ENCODE measurements around the gene MRPL20.
"Not testable (repeated sequence)": the region's sequence is repeated elsewhere in the genome, so short reads cannot be mapped to it uniquely, and the experiment has no call there.

Gene MRPL20

DNA sequence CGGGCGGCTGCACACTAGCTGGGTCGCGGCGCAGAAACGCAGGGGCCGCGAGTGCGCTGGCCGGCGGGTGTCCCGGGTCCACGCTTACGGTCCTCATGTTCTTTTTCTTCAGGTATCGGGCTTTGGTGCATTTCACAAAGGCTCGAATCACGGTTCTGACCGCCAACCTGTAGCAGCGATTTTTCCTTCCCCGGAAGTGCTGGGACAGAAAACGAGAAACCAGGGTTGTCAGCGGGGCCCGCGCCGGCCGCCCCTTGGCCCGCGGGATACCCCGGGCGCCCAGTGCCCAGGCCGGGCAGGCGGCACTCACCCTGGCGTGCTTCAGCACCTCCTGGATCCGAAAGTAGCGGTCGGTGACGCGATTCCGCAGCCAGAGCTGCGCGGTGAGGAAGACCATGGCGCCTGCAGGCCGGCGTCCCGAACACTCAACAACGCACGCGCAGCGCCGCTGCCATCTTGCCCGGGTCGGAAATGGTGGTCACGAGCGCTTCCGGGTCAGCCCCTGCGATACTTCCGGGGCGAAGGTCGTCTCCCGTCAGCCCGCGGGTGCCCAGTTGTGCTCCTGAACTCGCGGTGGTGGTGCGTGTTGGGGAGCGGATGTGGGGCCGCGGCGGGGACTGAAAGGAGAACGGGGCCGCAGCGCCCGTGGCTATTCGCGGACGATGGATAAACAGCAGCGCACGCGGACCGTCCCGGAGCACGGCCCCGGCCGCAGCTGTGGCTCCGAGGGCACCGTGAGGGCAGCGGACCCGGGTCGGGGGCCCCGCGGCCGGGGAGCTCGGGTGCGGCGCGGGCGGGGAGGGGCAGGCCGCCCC is at the start of gene MRPL20:
Gene MRPL20, minus strand, starts transcription at position 473 of the 815 bp plus-strand sequence. Its CDS starts 76 bp downstream, at position 397.
- DNase-seq, result peak; percentile 94

DNA sequence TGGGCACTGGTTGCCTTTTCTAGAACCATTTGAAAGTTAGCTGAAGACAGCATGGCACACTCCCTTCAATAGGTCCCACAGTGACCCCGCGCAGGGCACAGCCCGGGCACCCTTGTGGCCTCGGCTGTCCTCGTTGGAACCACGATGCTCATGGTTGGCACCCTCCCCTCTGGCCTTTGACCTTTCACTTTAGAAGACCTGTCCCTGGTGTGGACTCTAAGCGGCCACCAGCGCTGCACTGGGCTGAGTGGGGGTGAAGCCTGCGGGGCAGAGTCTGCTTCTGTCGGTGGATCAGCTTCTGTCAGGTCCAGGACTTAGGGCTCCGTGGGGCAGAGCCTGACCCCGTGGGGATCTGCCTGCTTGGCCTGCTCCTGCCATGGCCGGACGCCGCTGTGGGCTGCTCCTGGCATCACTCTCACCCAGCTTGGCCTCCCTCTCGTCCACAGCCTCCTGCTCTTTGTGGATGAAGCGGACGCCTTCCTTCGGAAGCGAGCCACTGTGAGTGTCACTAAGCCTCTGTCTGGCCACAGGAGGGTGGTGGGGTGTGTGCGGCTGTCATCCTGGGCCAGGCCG is 49.7 kb upstream of the MRPL20 start:
- not testable (repeated sequence) for DNase-seq

- not testable (repeated sequence) for DNase-seq
These were observed 48.8 kb upstream of the MRPL20 start for GRCh38 chr1:1455934-1456333.

DNA sequence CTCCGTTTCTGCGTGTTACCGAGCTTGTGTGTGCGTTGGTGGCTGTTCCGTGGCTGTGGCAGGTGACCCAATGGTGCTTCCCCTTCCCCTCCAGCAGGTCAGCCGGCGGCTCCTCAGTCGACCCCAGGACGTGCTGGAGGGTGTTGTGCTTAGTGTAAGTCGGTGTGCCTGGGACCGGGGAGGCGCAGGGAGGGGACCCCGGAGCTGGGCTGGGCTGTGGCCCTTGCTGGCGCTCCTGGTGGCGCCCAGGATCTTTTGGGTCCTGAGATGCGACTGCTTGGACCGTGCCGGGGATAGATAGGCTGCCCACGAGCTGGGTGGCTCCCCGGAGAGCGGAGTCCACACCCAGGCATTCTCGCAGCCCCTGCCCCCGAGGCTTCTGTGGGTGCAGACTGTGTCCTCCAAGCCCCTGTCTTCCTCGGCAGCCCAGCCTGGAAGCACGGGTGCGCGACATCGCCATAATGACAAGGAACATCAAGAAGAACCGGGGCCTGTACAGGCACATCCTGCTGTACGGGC is 48.3 kb upstream of the MRPL20 start:
- DNase-seq, result no peak

DNA sequence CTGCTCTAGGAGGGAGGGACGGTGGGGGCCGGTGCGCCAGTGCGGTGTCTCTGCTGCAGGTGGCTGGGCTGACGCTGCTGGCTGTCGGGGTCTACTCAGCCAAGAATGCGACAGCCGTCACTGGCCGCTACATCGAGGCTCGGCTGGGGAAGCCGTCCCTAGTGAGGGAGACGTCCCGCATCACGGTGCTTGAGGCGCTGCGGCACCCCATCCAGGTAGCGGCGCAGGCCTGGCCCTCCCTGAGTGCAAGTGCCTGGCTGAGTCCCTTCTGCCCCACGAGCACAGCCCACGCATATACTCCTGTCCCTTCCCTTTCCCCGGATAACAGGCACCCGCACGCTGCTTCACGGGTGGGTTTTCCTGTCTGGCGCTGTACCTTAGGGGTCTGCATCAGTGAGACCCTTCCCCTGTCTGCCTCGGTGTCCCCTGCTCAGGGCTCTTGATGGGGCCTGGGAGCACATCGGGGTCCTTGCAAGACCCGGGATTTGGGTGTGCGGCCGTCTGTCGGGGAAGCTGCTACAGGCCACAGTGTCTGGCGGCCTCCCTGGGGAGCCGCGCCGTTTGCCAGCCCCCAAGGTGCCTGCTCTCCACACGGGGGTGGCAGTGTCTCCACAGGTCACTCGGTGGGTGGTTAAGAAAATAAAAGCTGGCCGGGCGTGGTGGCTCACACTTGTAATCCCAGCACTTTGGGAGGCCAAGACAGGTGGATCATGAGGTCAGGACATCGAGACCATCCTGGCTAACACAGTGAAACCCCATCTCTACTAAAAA is 47.4 kb upstream of the MRPL20 start:
- not testable (repeated sequence) for DNase-seq

GRCh38 chr1:1452882-1453281 is 45.8 kb upstream of the MRPL20 start:
- no peak for DNase-seq

DNA sequence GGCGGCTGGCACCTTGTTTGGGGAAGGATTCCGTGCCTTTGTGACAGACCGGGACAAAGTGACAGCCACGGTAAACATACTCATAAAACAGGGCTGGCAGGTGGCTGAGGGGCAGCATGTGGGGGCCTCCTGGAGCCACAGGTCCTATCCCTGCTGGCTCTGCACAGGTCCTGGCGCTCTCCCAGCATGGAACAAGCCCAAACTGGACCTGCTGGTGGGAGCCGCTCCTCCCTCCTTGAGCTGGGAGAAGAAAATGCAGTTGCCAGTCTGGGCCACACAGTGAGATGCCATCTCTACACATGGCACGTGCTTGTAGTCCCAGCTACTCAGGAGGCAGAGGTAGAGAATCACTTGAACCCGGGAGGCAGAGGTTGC is 45.3 kb upstream of the MRPL20 start:
- DNase-seq, result not testable (repeated sequence)

- DNase-seq, result no peak
These were observed 44.7 kb upstream of the MRPL20 start for GRCh38 chr1:1451696-1452364.

- DNase-seq, result not testable (repeated sequence)
These were observed 43.5 kb upstream of the MRPL20 start for GRCh38 chr1:1450616-1451015.

- no peak for DNase-seq
These were observed 42.1 kb upstream of the MRPL20 start, which contains the start of gene ATAD3C for GRCh38 chr1:1449099-1449739. Gene ATAD3C, plus strand, starts transcription at chr1:1449689. Its CDS starts 995 bp downstream, at chr1:1450684.

- not testable (repeated sequence) for DNase-seq
These were observed 39.5 kb upstream of the MRPL20 start for GRCh38 chr1:1446631-1447030.

- no peak for DNase-seq
These were observed 35.1 kb upstream of the MRPL20 start for GRCh38 chr1:1442069-1442770.

DNA sequence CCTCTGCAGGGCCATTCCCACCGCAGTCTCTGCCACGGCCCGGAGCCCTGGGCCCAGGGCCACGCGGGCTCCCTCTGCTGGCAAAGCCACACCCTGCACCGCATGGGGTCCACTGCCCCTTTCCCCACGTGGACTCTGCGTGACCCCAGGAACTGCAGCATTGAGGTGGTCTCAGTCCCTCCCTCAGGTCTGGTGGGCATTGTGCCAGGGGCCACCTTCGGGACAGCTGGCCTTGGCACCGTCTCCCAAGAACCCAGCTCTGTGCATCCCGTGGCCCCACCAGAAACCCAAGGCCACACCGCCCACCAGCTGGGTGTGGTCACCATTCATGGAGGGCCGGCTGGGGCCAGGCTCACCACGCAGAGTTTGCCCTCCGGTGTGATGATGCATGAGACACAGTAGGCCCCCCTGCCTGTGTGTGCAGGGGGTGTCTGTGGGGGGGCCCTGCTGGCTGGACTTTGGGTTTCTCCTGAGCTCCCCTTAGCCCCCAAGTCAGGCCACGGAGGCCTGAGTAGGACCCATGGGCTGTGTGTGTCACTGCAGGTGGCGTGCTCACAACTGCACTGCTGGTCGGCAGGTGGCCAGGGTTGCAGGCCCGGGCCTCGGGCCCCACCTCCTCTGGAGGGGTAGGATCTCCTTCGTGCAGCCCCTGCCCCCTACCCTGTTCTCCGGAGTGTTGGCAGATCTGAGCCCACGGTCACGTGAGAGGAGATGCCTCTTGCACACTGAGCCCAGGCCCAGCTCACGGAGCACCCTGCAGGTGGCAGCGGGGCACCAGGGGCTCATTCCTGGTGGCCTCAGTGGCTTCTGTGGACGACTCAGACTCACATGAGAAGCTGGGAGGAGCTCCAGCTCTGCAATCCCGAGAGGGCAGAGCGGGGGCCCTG is 34.2 kb upstream of the MRPL20 start:
- peak; percentile 45 for DNase-seq

GRCh38 chr1:1440262-1441001 is 33.3 kb upstream of the MRPL20 start:
- no peak for DNase-seq

- DNase-seq, result no peak
These were observed 32.6 kb upstream of the MRPL20 start for GRCh38 chr1:1439546-1440261.

- DNase-seq, result no peak
These were observed 31.7 kb upstream of the MRPL20 start for GRCh38 chr1:1438531-1439381.

DNA sequence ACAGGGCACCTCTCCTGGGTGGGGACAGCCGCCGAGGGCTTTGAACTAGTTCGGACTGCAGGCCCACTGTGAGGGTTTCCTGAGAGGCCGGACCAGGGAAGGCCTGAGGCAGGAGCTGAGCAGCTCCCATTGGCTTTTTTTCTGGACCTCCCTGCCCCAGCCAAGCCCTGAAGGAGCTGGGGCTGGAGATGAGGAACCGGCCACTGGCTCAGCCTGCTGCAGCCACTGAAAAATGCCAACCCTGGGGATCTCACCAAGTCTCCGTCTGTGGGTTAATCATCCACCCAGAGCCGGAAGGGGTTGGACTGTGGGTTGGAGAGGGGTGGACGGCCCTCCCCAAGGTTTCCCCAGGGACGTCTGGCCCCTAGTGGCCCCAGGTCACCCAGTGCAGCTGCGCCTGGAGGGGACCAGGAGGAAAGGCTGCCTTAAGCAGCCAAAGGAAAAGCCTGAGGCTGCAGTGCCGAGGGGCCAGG is 30.8 kb upstream of the MRPL20 start:
- no peak for DNase-seq

Data from hematopoietic multipotent progenitor cell treated with erythropoietin and hydrocortisone succinate and interleukin-3 and kit ligand, for 8 days (in vitro differentiated cells).